H1 (cell line): ENCODE measurements around the gene SLC45A1. TPM values are rescaled to one million over a fixed set of nuclear protein-coding genes. Genes with fewer than 3 reads are reported as not detected.

ENCODE experiments used
- BACH1 ChIP-seq: IDR thresholded peaks from 2 replicates; pipeline ENCODE4 v1.6.1; 2012; ENCODE audit warnings: low read length, improper control_type of control experiment
- CTCF ChIP-seq, 3 experiments: IDR thresholded peaks; 1 replicate in 2 of 3; 2 replicates in 1 of 3; pipeline versions ENCODE4 v1.5.1 to v1.6.1; 2011; ENCODE audit warnings: low read length in 3 of 3, mild to moderate bottlenecking in 3 of 3, inconsistent platforms in 2 of 3, low read depth in 1 of 3, moderate library complexity in 1 of 3; ENCODE audit not compliant: insufficient read depth in 1 of 3; ENCODE audit errors: control extremely low read depth in 1 of 3
- POLR2A ChIP-seq, 2 experiments: IDR thresholded peaks; 1 replicate in 1 of 2; 2 replicates in 1 of 2; pipeline ENCODE4 v1.6.1; 2011; ENCODE audit warnings: low read depth in 2 of 2, low read length in 2 of 2, mild to moderate bottlenecking in 2 of 2; ENCODE audit errors: control extremely low read depth in 1 of 2
- POLR2AphosphoS5 ChIP-seq: IDR thresholded peaks from 2 replicates; pipeline ENCODE4 v1.6.1; 2011; ENCODE audit warnings: low read depth, low read length
- SRF ChIP-seq: IDR thresholded peaks from 2 replicates; pipeline ENCODE4 v1.6.1; 2011; ENCODE audit warnings: mild to moderate bottlenecking, low read depth, low read length, moderate library complexity
- TAF7 ChIP-seq: optimal IDR thresholded peaks from 2 replicates; pipeline ENCODE3; 2011; ENCODE audit warnings: low read depth, mild to moderate bottlenecking, inconsistent platforms, low read length, moderate library complexity, borderline replicate concordance
- TCF12 ChIP-seq: IDR thresholded peaks from 2 replicates; pipeline ENCODE4 v1.6.1; 2011; ENCODE audit warnings: low read depth, mild to moderate bottlenecking, low read length
- TEAD4 ChIP-seq: IDR thresholded peaks from 2 replicates; pipeline ENCODE4 v1.6.1; 2012; ENCODE audit warnings: low read depth, low read length, inconsistent platforms, mixed read lengths
- polyA plus RNA-seq, 7 experiments: library from polyadenylated mRNA; depleted of rRNA in 3 of 7; stranded (reverse) in 5 of 7; unstranded in 2 of 7; fragments of >200 nt in 5 of 7; fragments of 200-250 nt in 2 of 7; gene quantifications; 1 replicate in 5 of 7; 2 replicates in 1 of 7; 4 replicates in 1 of 7; pipeline versions ENCODE4 v1.2.1 to v1.2.3, GENCODE V29; 2011 to 2013; ENCODE audit warnings: missing spikeins in 2 of 7, mixed read lengths in 2 of 7
- total RNA-seq: library from RNA; stranded (reverse); fragmentation: NEBNext Ultra II Directional; extraction: Animal tissue kit (Norgen Biotek cat#: 25700); gene quantifications from 2 replicates; pipeline ENCODE4 v1.2.1, GENCODE V29; 2021

SLC45A1 gene
- total and polyA plus RNA-seq, 2 of the 8 experiments (the other 6 are each of a cell fraction or from before 2014, with no cell fraction given) = 1.0 to 1.7 TPM

GRCh38 chr1:8351693-8352470 lies 34.0 kb downstream of the SLC45A1 start (continued):
- TF ChIP-seq CTCF (IDR thresholded peaks at IDR 0.05; ENCODE audit: control extremely low read depth in 1 of 3, insufficient read depth in 1 of 3, low read depth in 1 of 3, low read length in 3 of 3) = peak; percentile 85 to 93 (median 86)
- TF ChIP-seq BACH1 = no peak
- peak; percentile 64 for TF ChIP-seq TEAD4
- no peak for TF ChIP-seq SRF
- TF ChIP-seq POLR2A (IDR thresholded peaks at IDR 0.05; ENCODE audit: control extremely low read depth in 1 of 2, low read depth in 2 of 2, low read length in 2 of 2) = no peak
- peak; percentile 23; the same call in 1 of the 2 replicates for TF ChIP-seq POLR2AphosphoS5
- TF ChIP-seq TCF12 = no peak
- TF ChIP-seq TAF7 = no peak
